ENCODE results near the gene FHIT. TPM values are rescaled to one million over a fixed set of nuclear protein-coding genes. Genes with fewer than 3 reads are reported as not detected.

FHIT gene
- total RNA-seq, 1 experiment from 2014 or later = 9.8 TPM

DNA sequence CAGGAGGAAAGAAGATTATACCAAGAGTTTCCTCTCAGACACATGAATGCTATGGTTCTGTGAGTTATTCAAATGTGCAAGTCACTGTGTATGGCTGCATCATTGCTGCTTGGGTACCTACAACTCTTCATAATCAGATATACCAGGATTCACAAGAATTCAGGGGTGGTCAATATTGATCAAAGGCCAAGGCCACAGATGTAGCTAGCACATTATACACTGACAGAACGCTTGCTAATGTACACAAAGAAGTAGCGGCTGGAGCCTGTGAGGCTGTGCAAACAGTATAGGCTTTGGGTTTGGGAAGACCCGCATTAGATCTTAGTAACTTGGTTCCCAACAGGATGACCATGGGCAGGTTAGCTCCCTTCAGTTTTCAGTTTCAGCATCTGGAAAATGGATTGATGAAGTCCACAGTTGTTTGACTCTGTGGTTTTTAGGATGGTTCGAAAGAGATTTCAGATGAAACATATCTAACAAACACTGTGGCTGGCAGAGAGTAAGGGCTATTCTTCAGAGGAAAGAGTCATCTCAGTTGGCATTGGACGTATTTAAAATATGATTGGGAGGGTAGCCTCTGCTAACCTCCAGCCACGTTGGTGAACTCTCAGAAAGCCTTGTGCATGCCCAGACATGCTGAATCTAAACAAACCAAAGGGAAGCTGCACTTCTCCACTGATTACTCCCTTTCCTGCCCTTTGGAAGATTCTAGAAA, 1452.7 kb downstream of the FHIT start:
- no peaks in the 10 kb centered on the region for H3K79me2 ChIP-seq (ENCODE audit: low read depth)
- no peaks in the 10 kb centered on the region for H3K36me3 ChIP-seq (ENCODE audit: low read depth)
- no peak for DNase-seq
- ChIA-PET POLR2A (ENCODE audit: unreplicated experiment) (no interaction called here), CTCF (no interaction called here)
- TF ChIP-seq, protein P1, sequence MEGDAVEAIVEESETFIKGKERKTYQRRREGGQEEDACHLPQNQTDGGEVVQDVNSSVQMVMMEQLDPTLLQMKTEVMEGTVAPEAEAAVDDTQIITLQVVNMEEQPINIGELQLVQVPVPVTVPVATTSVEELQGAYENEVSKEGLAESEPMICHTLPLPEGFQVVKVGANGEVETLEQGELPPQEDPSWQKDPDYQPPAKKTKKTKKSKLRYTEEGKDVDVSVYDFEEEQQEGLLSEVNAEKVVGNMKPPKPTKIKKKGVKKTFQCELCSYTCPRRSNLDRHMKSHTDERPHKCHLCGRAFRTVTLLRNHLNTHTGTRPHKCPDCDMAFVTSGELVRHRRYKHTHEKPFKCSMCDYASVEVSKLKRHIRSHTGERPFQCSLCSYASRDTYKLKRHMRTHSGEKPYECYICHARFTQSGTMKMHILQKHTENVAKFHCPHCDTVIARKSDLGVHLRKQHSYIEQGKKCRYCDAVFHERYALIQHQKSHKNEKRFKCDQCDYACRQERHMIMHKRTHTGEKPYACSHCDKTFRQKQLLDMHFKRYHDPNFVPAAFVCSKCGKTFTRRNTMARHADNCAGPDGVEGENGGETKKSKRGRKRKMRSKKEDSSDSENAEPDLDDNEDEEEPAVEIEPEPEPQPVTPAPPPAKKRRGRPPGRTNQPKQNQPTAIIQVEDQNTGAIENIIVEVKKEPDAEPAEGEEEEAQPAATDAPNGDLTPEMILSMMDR (conservative IDR thresholded peaks at IDR 0.05) = no peak
- TF ChIP-seq EZH2 (IDR thresholded peaks at IDR 0.05; ENCODE audit: low read depth) = no peak
- BruUV-seq (replicated peaks) = no TSS peak
- no peaks in the 10 kb centered on the region for H3K9me3 ChIP-seq (ENCODE audit: insufficient read depth, low read depth)
- no peak overlapping the region for H3K4me2 ChIP-seq
- no peaks in the 10 kb centered on the region for H3F3A ChIP-seq (ENCODE audit: insufficient read depth, low read depth)
- H4K20me1 ChIP-seq (ENCODE audit: insufficient read depth) = no peaks in the 10 kb centered on the region
- H3K27ac ChIP-seq = no peak overlapping the region
- no peaks in the 10 kb centered on the region for H3K9me2 ChIP-seq (ENCODE audit: insufficient read depth)
- no peaks in the 10 kb centered on the region for H3K4me1 ChIP-seq (replicated peaks; ENCODE audit: insufficient read depth)
- H2AFZ ChIP-seq = no peak overlapping the region
- no peak overlapping the region for H3K4me3 ChIP-seq
- no peaks in the 10 kb centered on the region for H3K27me3 ChIP-seq (ENCODE audit: insufficient read depth, low read depth)
- intact Hi-C loops (cut with micrococcal nuclease; ENCODE audit: unreplicated experiment) = no loop called here

DNA sequence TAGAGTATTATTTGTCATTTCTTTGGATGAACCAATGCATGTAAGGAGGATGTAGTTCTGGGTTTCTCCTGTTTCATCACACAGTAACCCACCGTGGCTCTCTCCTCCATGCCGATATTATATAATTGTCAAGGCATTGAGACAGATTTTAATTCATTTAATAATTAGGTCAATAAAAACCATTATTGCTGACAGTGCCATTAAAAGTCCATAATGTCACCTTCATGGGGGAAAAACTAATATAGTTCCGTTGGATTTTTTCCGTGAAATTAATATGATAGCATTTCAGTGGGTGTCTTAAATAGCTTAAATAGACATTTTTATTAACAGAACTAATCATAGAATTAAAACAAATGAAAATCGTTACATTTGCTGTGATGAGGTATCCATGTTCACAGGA, 1453.7 kb downstream of the FHIT start:
- no peak overlapping the region for H3K4me2 ChIP-seq
- no peaks in the 10 kb centered on the region for H3K4me1 ChIP-seq (replicated peaks; ENCODE audit: insufficient read depth)
- BruUV-seq (replicated peaks) = no TSS peak
- no peaks in the 10 kb centered on the region for H3K9me2 ChIP-seq (ENCODE audit: insufficient read depth)
- no peaks in the 10 kb centered on the region for H3F3A ChIP-seq (ENCODE audit: insufficient read depth, low read depth)
- H3K36me3 ChIP-seq (ENCODE audit: low read depth) = no peaks in the 10 kb centered on the region
- CTCF ChIA-PET = no interaction called here
- no peaks in the 10 kb centered on the region for H3K27me3 ChIP-seq (ENCODE audit: insufficient read depth, low read depth)
- no peaks in the 10 kb centered on the region for H4K20me1 ChIP-seq (ENCODE audit: insufficient read depth)
- H3K4me3 ChIP-seq = no peak overlapping the region
- H3K27ac ChIP-seq = no peak overlapping the region
- H3K9me3 ChIP-seq (ENCODE audit: insufficient read depth, low read depth) = no peaks in the 10 kb centered on the region
- H3K79me2 ChIP-seq (ENCODE audit: low read depth) = no peaks in the 10 kb centered on the region
- H2AFZ ChIP-seq = no peak overlapping the region
- TF ChIP-seq EZH2 (IDR thresholded peaks at IDR 0.05; ENCODE audit: low read depth) = no peak
- TF ChIP-seq, protein P1 (conservative IDR thresholded peaks at IDR 0.05) = no peak
- intact Hi-C loops (cut with micrococcal nuclease; ENCODE audit: unreplicated experiment) = no loop called here
- DNase-seq = no peak
- POLR2A ChIA-PET (ENCODE audit: unreplicated experiment) = no interaction called here

DNA sequence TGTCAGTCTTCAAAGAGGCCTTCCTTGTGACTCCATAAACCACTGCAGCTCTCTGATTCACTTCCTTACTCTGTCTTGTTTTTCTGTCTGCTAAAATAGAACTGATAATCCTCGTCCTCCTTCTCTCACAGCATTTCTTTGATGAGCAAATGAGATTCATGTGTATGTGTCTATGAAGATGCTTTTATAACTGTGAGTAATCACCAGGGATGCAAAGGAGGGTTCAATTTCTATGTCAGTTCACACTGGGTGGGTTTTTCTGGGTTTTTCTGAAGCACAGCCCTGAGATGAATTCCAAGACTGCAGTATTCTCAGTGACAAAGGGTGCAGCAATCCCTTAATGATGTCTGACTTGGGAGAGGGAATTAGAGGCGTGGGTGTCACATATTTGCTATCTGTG, 1454.8 kb downstream of the FHIT start:
- no peaks in the 10 kb centered on the region for H3K9me3 ChIP-seq (ENCODE audit: insufficient read depth, low read depth)
- POLR2A ChIA-PET (ENCODE audit: unreplicated experiment) = no interaction called here
- no TSS peak for BruUV-seq (replicated peaks)
- no peaks in the 10 kb centered on the region for H3K27me3 ChIP-seq (ENCODE audit: insufficient read depth, low read depth)
- H3K9me2 ChIP-seq (ENCODE audit: insufficient read depth) = no peaks in the 10 kb centered on the region
- CTCF ChIA-PET = no interaction called here
- no peaks in the 10 kb centered on the region for H4K20me1 ChIP-seq (ENCODE audit: insufficient read depth)
- no peaks in the 10 kb centered on the region for H3F3A ChIP-seq (ENCODE audit: insufficient read depth, low read depth)
- H3K4me1 ChIP-seq (replicated peaks; ENCODE audit: insufficient read depth) = no peaks in the 10 kb centered on the region
- intact Hi-C loops (cut with micrococcal nuclease; ENCODE audit: unreplicated experiment) = no loop called here
- H3K79me2 ChIP-seq (ENCODE audit: low read depth) = no peaks in the 10 kb centered on the region
- no peak overlapping the region for H2AFZ ChIP-seq
- H3K4me2 ChIP-seq = no peak overlapping the region
- no peaks in the 10 kb centered on the region for H3K36me3 ChIP-seq (ENCODE audit: low read depth)
- DNase-seq = no peak
- H3K27ac ChIP-seq = no peak overlapping the region
- TF ChIP-seq EZH2 (IDR thresholded peaks at IDR 0.05; ENCODE audit: low read depth) = no peak
- TF ChIP-seq, protein P1 (conservative IDR thresholded peaks at IDR 0.05) = no peak
- H3K4me3 ChIP-seq = no peak overlapping the region

Measured in PC-9 (cell line).